ENCODE data around the gene PLXNA1.

- TF ChIP-seq CTCF (IDR thresholded peaks at IDR 0.05): no peak
- TF ChIP-seq EP300 (IDR thresholded peaks at IDR 0.05): no peak
Observed at GRCh38 chr3:126973814-126974213, 9.1 kb upstream of the PLXNA1 start.

Measured in ovary (tissue), 3 donors.